Ecto neural progenitor cell (in vitro differentiated cells): ENCODE results near the gene FOXRED1.

Experiments used
- DNase-seq: peaks from one replicate; pipeline ENCODE4 v3.0.0-alpha.2; 2018; ENCODE audit warnings: low spot score

The FOXRED1 gene

DNA sequence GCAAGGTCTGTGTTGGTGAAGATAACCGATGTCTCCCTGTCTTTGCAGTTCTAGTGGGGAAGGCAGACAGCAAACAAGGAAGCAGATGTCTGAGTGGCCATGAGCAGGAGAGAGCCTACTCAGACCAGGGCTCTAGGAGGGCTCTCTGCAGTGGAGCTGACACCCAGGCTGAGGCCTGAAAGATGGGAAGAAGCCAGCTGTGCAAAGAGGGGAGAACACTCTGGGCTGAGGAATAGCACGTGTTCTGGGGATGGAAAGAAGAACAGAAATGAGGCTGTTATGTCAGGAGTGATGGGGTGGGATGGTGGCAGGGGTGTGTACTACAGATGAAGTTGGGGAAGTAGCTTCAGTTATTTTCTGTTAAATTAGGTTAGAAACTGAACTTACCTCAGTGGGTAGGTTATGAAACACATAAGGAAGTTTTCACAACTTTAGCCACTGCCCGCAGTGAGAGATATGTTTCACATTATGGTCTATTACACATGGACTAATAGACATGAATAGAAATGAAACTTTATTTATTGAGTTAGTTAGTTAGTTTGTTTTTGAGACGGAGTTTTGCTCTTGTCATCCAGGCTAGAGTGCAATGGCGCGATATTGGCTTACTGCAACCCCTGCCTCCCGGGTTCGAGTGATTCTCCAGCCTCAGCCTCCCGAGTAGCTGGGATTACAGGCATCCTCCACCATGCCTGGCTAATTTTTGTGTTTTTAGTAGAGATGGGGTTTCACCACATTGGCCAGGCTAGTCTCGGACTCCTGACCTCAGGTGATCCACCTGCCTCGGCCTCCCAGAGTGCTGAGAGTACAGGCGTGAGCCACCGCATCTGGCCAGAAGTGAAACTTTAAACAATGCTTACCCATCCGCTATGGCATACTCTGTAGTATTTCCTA lies 42.7 kb downstream of the FOXRED1 start:
- DNase-seq: no peak

DNA sequence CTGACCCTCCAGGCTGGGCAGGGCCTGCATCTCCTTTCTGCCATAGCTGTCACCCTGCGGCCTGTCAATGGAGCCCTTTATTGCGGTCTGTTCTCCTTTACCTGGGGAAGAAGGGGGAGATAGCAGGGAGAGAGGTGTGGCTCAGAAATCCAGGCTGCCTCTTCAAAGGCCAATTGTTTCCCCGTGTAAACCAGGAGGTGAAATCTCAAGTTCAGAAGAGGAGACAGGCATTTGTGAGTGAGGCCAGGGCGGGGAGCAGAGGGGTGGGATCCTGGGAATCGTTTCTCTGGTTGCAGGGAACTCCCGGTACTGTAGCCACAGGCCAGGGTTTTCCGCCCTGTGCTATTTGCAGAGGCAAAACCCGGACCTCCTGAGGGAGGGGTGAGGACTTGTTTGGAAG lies 44.0 kb downstream of the FOXRED1 start:
- no peak for DNase-seq

DNA sequence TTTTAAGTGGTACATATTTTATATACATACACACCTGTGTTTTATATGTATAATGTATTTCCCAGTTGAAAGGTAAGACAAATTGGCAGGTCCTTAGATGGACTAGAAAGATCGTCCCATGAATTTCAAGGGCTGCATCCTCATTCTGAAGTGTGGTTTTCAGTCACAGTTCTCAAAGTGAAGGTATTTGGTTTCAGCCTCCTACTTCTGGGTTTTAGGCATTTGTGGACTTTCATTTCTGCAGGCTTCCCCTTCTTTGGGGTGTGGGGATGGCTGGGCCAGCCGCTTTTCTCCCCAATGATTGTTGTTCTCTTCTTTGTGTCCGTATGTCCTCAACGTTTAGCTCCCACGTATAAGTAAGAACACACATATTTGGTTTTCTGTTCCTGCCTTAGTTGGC lies 44.9 kb downstream of the FOXRED1 start:
- no peak for DNase-seq

DNA sequence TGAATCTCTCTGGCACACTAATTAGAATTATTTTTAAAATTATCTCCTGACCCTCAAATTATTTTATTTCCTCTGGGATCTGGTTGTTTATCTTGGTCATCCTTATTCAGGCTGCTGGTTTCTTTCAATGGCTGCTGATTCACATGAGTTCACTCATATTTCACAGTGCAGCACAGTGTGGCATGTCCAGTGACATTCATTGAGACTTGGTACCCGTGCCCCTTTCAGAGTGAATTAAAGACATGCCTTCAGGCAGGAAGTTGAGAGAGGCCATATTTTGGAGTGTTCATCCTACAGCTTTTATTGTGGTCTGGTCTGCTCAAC lies 48.4 kb downstream of the FOXRED1 start:
- DNase-seq: no peak

DNA sequence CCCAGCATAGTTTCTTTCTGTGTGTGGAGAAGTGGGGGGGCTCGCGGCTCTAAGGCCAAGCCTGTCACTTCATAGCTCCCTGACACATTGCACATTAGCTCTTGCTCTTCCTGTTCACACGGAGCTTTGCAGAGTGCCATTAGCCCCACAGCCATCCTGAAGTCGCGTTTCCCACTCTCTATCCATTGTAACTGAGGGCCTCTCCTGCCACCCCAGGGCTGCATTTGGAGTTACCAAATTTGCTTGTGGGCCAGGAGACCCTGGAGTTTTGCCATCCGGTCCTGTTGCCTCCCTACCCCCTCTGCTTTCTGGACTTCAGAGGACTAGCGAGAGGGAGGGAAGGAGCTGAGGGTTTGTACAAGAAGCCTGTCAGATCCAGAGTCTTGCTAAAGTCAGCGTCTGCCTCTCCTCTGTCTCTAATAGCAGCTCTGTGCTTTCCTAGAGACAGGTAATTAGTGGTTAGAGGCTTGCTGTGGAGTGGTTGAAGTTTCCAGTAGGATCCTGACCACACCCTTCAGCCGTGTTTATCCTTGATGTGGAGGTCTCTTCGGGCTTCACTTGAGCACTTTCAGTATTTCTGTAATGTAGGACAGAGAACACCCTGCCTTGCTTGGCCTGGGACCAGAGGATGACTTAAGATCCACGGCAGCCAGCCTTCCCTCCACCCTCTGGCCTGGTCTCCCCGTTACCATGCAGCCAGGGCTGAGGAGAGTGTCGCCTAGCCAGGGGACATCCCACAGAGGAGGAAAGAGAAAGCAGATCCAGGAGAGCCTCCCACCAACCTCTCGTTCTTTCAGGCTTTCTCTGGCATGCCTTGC lies 49.0 kb downstream of the FOXRED1 start:
- no peak for DNase-seq

DNA sequence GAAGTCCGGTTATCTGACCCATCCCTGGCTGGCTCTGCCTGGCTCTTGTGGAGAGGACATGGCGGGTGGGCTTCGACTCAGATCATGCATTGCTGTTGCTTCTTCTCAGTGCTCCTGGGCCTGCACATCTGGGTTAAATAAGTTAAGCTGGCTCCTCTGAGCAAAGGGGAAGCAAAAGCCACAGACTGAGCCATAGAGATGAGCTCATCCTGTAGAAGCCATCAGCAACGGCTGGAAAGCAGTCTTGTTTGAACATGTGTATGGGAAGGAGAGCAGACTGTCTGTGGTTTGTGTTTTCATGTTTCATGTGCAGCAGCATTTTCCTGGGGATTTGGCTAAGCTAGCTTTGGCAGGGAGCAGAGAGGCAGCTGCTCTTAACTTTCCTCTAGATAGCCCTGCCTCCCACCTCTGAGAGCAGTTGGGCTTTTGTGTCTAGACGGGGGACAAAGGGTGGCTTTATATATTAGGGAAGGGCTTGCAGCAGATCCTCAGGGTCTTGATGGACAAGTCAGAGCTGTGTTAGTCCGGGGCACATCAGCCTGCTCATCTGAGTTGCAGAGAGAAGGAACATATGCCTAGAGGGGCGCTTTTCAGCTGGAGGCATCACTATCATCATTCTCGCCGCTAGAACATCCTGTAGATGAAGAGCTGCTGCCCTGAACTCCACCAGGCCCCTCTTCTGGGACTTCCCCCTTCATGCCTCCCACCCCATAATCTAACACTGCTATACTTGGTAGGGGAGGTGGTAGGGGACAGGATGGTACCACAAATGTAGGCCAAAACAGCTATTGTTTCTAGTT lies 49.8 kb downstream of the FOXRED1 start:
- DNase-seq: no peak

DNA sequence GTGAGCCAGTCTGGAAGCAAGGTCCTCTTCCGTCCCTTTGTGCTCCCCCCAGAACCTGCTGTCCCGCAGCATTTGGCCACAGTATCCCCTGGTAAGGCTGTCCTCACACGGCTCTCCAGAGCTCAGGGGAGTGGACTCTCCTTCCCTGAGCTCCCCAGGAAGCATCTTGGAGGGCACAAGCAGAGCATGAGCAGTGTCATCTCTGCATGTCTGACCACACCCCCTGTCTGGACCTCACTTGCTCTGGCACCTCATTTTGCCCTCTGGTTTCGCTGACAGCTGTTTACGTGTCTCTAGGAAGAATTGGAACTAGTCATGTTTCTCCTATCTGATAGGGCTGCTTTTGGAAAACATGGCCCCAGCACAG lies 50.4 kb downstream of the FOXRED1 start:
- no peak for DNase-seq

DNA sequence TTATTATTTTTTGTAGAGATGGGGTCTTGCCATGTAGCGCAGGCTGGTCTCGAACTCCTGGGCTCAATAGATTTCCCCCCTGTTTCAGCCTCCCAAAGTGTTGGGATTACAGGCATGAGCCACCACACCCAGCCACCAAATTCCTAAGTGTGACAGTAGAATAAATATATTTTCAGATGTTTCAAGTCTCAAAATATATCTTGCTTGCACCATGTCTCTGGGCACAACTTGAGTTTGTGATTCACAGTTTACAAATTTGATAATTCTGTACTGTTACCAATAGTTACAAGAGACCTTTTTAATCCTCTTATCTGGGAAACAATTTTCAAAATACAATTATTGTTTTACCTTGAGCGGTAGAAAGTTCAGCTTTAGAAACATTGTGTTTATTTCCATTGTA lies 54.0 kb downstream of the FOXRED1 start:
- no peak for DNase-seq

DNA sequence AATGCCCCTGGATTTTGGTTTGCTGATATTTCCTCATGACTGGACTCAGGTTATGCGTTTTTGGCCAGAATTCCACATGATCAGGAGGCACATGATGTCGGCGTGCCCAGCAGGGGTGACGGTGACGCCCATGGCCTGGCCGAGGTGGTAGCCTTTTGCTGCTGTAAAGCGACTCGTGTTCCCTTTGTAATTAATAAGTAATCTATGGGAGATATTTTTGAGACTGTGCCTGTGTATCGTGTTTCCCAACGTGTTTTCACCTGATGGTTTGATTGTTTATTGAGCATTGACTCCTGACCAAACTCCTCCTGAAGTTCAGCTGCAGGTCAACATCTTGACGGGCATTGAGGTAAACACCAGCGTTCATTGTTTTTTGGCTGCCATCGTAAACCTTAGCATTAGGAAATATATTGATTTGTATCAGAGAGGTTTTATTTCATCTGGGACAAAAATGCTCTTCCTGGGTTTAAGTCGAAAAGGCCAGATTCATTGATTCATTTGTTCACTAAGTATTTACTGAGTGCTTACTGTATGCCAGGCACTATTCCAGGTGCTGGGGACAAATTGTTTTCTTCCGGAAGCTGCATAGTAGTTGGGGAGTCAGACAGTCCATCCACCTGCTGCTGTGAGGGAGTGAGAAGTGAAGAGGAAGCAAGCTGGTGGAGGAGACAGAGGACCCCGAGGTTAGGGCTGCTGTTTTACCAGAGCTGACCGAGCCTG lies 58.5 kb downstream of the FOXRED1 start:
- DNase-seq: no peak
